NT2/D1 (cell line): ENCODE results near the gene ITPKB.

Source experiments
- SUZ12 ChIP-seq: IDR thresholded peaks from 2 replicates; pipeline ENCODE4 v1.6.1; 2011; ENCODE audit not compliant: insufficient read length, insufficient read depth; ENCODE audit errors: extremely low read depth
- YY1 ChIP-seq: IDR thresholded peaks from 2 replicates; pipeline ENCODE4 v1.6.1; 2011; ENCODE audit not compliant: insufficient read length, insufficient read depth

DNA sequence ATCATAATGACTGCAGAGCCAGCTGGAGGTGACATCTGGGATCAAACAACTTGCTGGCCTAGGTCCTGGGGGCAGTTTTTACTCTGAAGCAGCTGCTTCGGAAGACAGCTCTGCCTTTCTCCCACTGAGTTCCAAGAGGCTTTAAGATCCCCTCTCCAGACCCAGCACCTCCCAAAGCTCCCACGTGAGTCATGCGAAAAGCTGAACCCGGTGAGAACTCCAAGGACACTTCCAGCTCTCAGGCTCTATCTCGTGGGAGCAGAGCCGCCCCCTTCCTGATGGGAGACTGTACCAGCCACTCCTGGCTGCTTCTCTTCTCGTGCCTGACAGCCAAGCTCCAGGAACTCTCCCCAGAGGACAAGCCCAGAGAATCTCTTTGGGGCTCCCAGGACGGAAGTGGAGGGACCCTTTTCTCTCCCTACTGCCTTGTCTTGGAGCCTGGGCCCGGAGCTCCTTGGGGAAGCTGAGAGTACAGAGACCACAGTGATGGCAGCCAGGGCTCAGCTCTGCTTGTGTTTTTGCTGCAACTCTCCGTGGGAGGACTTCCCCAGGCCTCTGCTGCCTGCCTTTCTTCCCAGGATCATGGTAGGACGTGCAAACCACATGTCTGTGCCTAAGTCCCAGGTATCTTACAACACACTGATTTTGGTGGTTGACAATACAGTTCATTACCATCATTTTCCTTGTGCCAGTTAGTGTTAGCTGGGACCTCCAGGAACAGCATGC, 149.9 kb downstream of the ITPKB start:
- TF ChIP-seq YY1 (no peak), SUZ12 (no peak)
